HCT116 (cell line): ENCODE results near the gene IFNL3. TPM values are rescaled to one million over a fixed set of nuclear protein-coding genes. Genes with fewer than 3 reads are reported as not detected.

Experiments
- ATAC-seq: fragments of 200-7000 bp; cut with Tn5 transposase; 2 replicates; pipeline ENCODE4 v1.9.1; 2020; ENCODE audit warnings: mild to moderate bottlenecking, moderate library complexity
- BruUV-seq: library from RNA; stranded (reverse); fragments of 400-500 nt; replicated peaks from 2 replicates; lab custom pipeline; 2021; lab: Mats Ljungman, UMichigan
- CTCF ChIA-PET: fragments of 300-600 bp; sonication (Branson Sonifier 250); formaldehyde crosslinking; loops from one replicate; lab custom pipeline; 2021; ENCODE audit warnings: antibody characterized with exemption; lab: Charles Lee
- POLR2A ChIA-PET: fragments of 300-600, 350-600 bp; sonication (Branson Sonifier 250); formaldehyde crosslinking; loops from one replicate; lab custom pipeline; 2021; ENCODE audit warnings: antibody characterized with exemption; lab: Charles Lee
- RAD21 ChIA-PET, 2 experiments: fragments of 300-600 bp; sonication (Branson Sonifier 250); formaldehyde crosslinking; loops; one replicate each; lab custom pipeline; 2023; ENCODE audit warnings: low total read pairs in 2 of 2; ENCODE audit not compliant: uncharacterized antibody in 2 of 2, unreplicated experiment in 2 of 2, low non-redundant PET in 1 of 2; lab: Charles Lee
- DNase-seq: peaks from one replicate; pipeline ENCODE4 v3.0.0-alpha.2; 2010; ENCODE audit warnings: low read depth, low spot score
- H2AFZ ChIP-seq: fragments of 200-600 bp; shearing (Covaris generic), sonication (generic); 2 replicates; pipeline ENCODE4 v1.6.1; 2017; ENCODE audit warnings: low read depth, mixed run types, mixed read lengths, antibody characterized with exemption, low read length; ENCODE audit not compliant: poor library complexity, severe bottlenecking
- H3K27ac ChIP-seq: 2 replicates; pipeline ENCODE4 v1.5.1; 2012; ENCODE audit warnings: low read depth, low read length
- H3K27me3 ChIP-seq: fragments of 200-600 bp; sonication (generic); 2 replicates; pipeline ENCODE4 v1.6.1; 2016; ENCODE audit warnings: mixed run types, low read length, mixed read lengths; ENCODE audit not compliant: insufficient read depth
- H3K36me3 ChIP-seq, 2 experiments: fragments of 200-500 bp in 1 of 2; fragments of 200-600 bp in 1 of 2; sonication (Bioruptor generic) in 1 of 2; sonication (generic) in 1 of 2; 2 replicates each; pipeline versions ENCODE4 v1.5.1 to v1.6.1; 2014 to 2016; ENCODE audit warnings: low read length in 2 of 2, inconsistent platforms in 1 of 2, mixed read lengths in 1 of 2, mixed run types in 1 of 2; ENCODE audit not compliant: insufficient read depth in 2 of 2, control insufficient read depth in 1 of 2
- H3K4me1 ChIP-seq, 2 experiments: fragments of 200-600 bp in 1 of 2; sonication (generic) in 1 of 2; 2 replicates each; pipeline versions ENCODE4 v1.5.1 to v1.6.1; 2012 to 2017; ENCODE audit warnings: low read length in 2 of 2, inconsistent platforms in 1 of 2, mild to moderate bottlenecking in 1 of 2, mixed read lengths in 1 of 2, mixed run types in 1 of 2, moderate library complexity in 1 of 2; ENCODE audit not compliant: insufficient read depth in 2 of 2, control insufficient read depth in 1 of 2
- H3K4me2 ChIP-seq: fragments of 200-600 bp; sonication (generic); 2 replicates; pipeline ENCODE4 v1.6.1; 2017; ENCODE audit warnings: mixed run types, low read length, mixed read lengths
- H3K4me3 ChIP-seq, 2 experiments: fragments of 200-600 bp in 1 of 2; sonication (generic) in 1 of 2; replicated peaks in 1 of 2; 2 replicates each; pipeline ENCODE4 v1.5.1; 2011 to 2016; ENCODE audit warnings: low read length in 2 of 2, control low read depth in 1 of 2, low read depth in 1 of 2, mild to moderate bottlenecking in 1 of 2, mixed read lengths in 1 of 2, mixed run types in 1 of 2
- H3K79me2 ChIP-seq: fragments of 200-600 bp; sonication (generic); 2 replicates; pipeline ENCODE4 v1.6.1; 2017; ENCODE audit warnings: mild to moderate bottlenecking, mixed run types, low read length, moderate library complexity, mixed read lengths; ENCODE audit not compliant: insufficient read depth
- H3K9ac ChIP-seq: fragments of 200-600 bp; sonication (generic); 2 replicates; pipeline ENCODE4 v1.6.1; 2016; ENCODE audit warnings: low read length, mixed read lengths
- H3K9me2 ChIP-seq: fragments of 200-600 bp; sonication (generic), shearing (Covaris generic); 2 replicates; pipeline ENCODE4 v1.6.1; 2017; ENCODE audit warnings: mixed run types, mild to moderate bottlenecking, moderate library complexity; ENCODE audit not compliant: insufficient read depth
- H3K9me3 ChIP-seq, 2 experiments: fragments of 200-500 bp in 1 of 2; fragments of 200-600 bp in 1 of 2; sonication (Bioruptor generic) in 1 of 2; sonication (generic) in 1 of 2; 2 replicates each; pipeline ENCODE4 v1.6.1; 2014 to 2017; ENCODE audit warnings: low read length in 2 of 2, mixed read lengths in 2 of 2, inconsistent platforms in 1 of 2, low read depth in 1 of 2, mild to moderate bottlenecking in 1 of 2, mixed run types in 1 of 2, moderate library complexity in 1 of 2; ENCODE audit not compliant: control insufficient read depth in 1 of 2, insufficient read depth in 1 of 2
- H4K20me1 ChIP-seq: fragments of 200-600 bp; sonication (generic), shearing (Covaris generic); 2 replicates; pipeline ENCODE4 v1.6.1; 2017; ENCODE audit warnings: mixed run types, mild to moderate bottlenecking, moderate library complexity; ENCODE audit not compliant: insufficient read depth
- CBX3 ChIP-seq: IDR thresholded peaks from 2 replicates; pipeline ENCODE4 v1.6.1; 2012; ENCODE audit warnings: low read depth
- CEBPB ChIP-seq: IDR thresholded peaks from 2 replicates; pipeline ENCODE4 v1.6.1; 2012; ENCODE audit warnings: low read depth
- ELF1 ChIP-seq: IDR thresholded peaks from 2 replicates; pipeline ENCODE4 v1.6.1; 2012; ENCODE audit warnings: low read depth, borderline replicate concordance
- FOSL1 ChIP-seq: IDR thresholded peaks from 2 replicates; pipeline ENCODE4 v1.6.1; 2012; ENCODE audit warnings: low read depth
- JUND ChIP-seq: IDR thresholded peaks from 2 replicates; pipeline ENCODE4 v1.6.1; 2012
- POLR2AphosphoS5 ChIP-seq: IDR thresholded peaks from 2 replicates; pipeline ENCODE4 v1.6.1; 2011; ENCODE audit warnings: mild to moderate bottlenecking, low read depth, low read length, moderate library complexity
- RAD21 ChIP-seq: IDR thresholded peaks from 2 replicates; pipeline ENCODE4 v1.6.1; 2012; ENCODE audit warnings: low read depth, mild to moderate bottlenecking
- SP1 ChIP-seq: IDR thresholded peaks from 2 replicates; pipeline ENCODE4 v1.6.1; 2012; ENCODE audit warnings: low read depth
- YY1 ChIP-seq: IDR thresholded peaks from 2 replicates; pipeline ENCODE4 v1.6.1; 2011; ENCODE audit warnings: low read length, low read depth, moderate library complexity, mild to moderate bottlenecking; ENCODE audit not compliant: insufficient replicate concordance; ENCODE audit errors: extremely low read depth
- ZFX ChIP-seq: fragments of 450-650 bp; IDR thresholded peaks from 2 replicates; pipeline ENCODE4 v1.6.1; 2017
- intact Hi-C: fragments of 100-400 bp; cut with micrococcal nuclease; formaldehyde crosslinking; loops from 2 replicates; pipeline ENCODE4 v1.10.0; 2022
- total RNA-seq: library from RNA; stranded (reverse); gene quantifications from one replicate; pipeline ENCODE4 v1.2.1, GENCODE V29; 2021; ENCODE audit not compliant: unreplicated experiment
- TF ChIP-seq, protein P1 (sequence below): IDR thresholded peaks from 2 replicates; pipeline ENCODE4 v1.6.1; 2012
- TF ChIP-seq, protein P2 (sequence below): IDR thresholded peaks from 2 replicates; pipeline ENCODE4 v1.6.1; 2012; ENCODE audit warnings: low read depth
- TF ChIP-seq, protein P3 (sequence below): IDR thresholded peaks from 2 replicates; pipeline ENCODE4 v1.6.1; 2011; ENCODE audit warnings: mild to moderate bottlenecking, low read length, moderate library complexity; ENCODE audit not compliant: insufficient replicate concordance; ENCODE audit errors: extremely low read depth
- TF ChIP-seq, protein P4 (sequence below), 3 experiments: fragments of 200-600 bp in 1 of 3; sonication (generic) in 1 of 3; IDR thresholded peaks in 2 of 3; conservative IDR thresholded peaks in 1 of 3; 2 replicates each; pipeline ENCODE4 v1.5.1; 2012 to 2017; ENCODE audit warnings: low read depth in 2 of 3, low read length in 2 of 3, antibody characterized with exemption in 1 of 3, borderline replicate concordance in 1 of 3, control low read depth in 1 of 3, mild to moderate bottlenecking in 1 of 3, mixed read lengths in 1 of 3, mixed run types in 1 of 3, moderate library complexity in 1 of 3; ENCODE audit not compliant: insufficient read depth in 1 of 3

The IFNL3 gene
- total RNA-seq, 1 experiment from 2014 or later, result not detected

DNA sequence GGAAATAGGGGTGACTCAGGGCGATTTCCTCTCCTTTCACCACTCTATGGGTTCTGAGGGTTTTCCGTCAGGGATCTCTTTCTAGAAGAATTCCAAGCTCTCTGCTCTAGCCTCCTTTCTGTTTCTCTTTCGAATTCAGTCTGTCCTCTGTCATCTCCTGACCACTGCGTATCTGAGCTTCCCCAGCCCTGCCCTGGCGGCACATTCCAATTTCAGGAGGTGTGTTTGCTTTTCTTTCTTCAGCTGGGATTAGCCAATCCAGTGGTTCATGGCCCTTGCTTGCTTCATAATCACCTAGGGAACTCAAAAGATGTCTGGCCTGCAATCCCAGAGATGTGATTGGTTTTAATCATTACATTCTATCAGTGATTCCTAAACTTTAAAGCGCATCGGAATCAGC lies 32.8 kb upstream of the IFNL3 start:
- intact Hi-C loops, result no loop called here
- Histone ChIP-seq H3K27ac (no peak overlapping the region), H3K79me2 (no peaks in the 10 kb centered on the region), H3K4me3 (no peak overlapping the region), H4K20me1 (no peaks in the 10 kb centered on the region), H3K4me2 (no peak overlapping the region), H3K9ac (no peak overlapping the region), H2AFZ (no peak overlapping the region), H3K4me1 (peaks cover 3 to 8% of the 10 kb centered on the region in 2 experiments), H3K27me3 (no peaks in the 10 kb centered on the region), H3K9me3 (no peaks in the 10 kb centered on the region), H3K36me3 (no peaks in the 10 kb centered on the region), H3K9me2 (no peaks in the 10 kb centered on the region)
- CTCF ChIA-PET, result no interaction called here
- BruUV-seq, result no TSS peak
- RAD21 ChIA-PET, result no interaction called here
- ATAC-seq (no peak), DNase-seq (no peak)
- TF ChIP-seq FOSL1, result no peak
- TF ChIP-seq RAD21, result no peak
- TF ChIP-seq JUND, result no peak
- TF ChIP-seq, protein P1, sequence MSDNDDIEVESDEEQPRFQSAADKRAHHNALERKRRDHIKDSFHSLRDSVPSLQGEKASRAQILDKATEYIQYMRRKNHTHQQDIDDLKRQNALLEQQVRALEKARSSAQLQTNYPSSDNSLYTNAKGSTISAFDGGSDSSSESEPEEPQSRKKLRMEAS, result no peak
- TF ChIP-seq CBX3, result no peak
- TF ChIP-seq ELF1, result no peak
- no peak for TF ChIP-seq CEBPB
- TF ChIP-seq ZFX, result no peak
- POLR2A ChIA-PET, result no interaction called here

DNA sequence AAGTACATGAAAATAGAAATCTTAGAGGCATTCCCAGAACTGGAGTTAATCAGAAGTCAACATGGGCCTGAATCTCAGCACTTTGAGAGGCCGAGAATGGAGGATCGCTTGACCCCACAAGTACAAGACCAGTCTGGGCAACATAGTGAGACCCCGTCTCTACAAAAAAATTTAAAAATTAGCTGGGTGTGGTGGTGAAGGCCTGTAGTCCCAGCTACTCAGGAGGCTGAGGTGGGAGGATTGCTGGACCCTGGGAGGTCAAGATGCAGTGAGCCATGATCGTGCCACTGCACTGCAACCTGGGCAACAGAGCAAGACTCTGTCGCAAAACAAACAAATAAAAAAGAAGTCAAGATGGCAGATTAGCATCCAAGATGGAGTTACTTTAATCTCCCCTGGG lies 31.9 kb upstream of the IFNL3 start:
- Histone ChIP-seq H3K27me3 (no peaks in the 10 kb centered on the region), H3K79me2 (no peaks in the 10 kb centered on the region), H2AFZ (no peak overlapping the region), H3K4me2 (no peak overlapping the region), H3K36me3 (no peaks in the 10 kb centered on the region), H3K9me3 (no peaks in the 10 kb centered on the region), H3K9me2 (no peaks in the 10 kb centered on the region), H4K20me1 (no peaks in the 10 kb centered on the region), H3K9ac (no peak overlapping the region), H3K4me1 (peaks cover 3 to 8% of the 10 kb centered on the region in 2 experiments), H3K4me3 (no peak overlapping the region), H3K27ac (no peak overlapping the region)
- intact Hi-C loops, result no loop called here
- no peak for ATAC-seq
- POLR2A ChIA-PET, result no interaction called here
- RAD21 ChIA-PET, result no interaction called here
- CTCF ChIA-PET, result no interaction called here
- no TSS peak for BruUV-seq
- DNase-seq, result no peak
- TF ChIP-seq, protein P2, sequence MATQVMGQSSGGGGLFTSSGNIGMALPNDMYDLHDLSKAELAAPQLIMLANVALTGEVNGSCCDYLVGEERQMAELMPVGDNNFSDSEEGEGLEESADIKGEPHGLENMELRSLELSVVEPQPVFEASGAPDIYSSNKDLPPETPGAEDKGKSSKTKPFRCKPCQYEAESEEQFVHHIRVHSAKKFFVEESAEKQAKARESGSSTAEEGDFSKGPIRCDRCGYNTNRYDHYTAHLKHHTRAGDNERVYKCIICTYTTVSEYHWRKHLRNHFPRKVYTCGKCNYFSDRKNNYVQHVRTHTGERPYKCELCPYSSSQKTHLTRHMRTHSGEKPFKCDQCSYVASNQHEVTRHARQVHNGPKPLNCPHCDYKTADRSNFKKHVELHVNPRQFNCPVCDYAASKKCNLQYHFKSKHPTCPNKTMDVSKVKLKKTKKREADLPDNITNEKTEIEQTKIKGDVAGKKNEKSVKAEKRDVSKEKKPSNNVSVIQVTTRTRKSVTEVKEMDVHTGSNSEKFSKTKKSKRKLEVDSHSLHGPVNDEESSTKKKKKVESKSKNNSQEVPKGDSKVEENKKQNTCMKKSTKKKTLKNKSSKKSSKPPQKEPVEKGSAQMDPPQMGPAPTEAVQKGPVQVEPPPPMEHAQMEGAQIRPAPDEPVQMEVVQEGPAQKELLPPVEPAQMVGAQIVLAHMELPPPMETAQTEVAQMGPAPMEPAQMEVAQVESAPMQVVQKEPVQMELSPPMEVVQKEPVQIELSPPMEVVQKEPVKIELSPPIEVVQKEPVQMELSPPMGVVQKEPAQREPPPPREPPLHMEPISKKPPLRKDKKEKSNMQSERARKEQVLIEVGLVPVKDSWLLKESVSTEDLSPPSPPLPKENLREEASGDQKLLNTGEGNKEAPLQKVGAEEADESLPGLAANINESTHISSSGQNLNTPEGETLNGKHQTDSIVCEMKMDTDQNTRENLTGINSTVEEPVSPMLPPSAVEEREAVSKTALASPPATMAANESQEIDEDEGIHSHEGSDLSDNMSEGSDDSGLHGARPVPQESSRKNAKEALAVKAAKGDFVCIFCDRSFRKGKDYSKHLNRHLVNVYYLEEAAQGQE, result no peak
- TF ChIP-seq, protein P3, sequence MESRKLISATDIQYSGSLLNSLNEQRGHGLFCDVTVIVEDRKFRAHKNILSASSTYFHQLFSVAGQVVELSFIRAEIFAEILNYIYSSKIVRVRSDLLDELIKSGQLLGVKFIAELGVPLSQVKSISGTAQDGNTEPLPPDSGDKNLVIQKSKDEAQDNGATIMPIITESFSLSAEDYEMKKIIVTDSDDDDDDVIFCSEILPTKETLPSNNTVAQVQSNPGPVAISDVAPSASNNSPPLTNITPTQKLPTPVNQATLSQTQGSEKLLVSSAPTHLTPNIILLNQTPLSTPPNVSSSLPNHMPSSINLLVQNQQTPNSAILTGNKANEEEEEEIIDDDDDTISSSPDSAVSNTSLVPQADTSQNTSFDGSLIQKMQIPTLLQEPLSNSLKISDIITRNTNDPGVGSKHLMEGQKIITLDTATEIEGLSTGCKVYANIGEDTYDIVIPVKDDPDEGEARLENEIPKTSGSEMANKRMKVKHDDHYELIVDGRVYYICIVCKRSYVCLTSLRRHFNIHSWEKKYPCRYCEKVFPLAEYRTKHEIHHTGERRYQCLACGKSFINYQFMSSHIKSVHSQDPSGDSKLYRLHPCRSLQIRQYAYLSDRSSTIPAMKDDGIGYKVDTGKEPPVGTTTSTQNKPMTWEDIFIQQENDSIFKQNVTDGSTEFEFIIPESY, result no peak
- TF ChIP-seq FOSL1, result no peak
- TF ChIP-seq, protein P1, result no peak
- no peak for TF ChIP-seq YY1
- TF ChIP-seq, protein P4, sequence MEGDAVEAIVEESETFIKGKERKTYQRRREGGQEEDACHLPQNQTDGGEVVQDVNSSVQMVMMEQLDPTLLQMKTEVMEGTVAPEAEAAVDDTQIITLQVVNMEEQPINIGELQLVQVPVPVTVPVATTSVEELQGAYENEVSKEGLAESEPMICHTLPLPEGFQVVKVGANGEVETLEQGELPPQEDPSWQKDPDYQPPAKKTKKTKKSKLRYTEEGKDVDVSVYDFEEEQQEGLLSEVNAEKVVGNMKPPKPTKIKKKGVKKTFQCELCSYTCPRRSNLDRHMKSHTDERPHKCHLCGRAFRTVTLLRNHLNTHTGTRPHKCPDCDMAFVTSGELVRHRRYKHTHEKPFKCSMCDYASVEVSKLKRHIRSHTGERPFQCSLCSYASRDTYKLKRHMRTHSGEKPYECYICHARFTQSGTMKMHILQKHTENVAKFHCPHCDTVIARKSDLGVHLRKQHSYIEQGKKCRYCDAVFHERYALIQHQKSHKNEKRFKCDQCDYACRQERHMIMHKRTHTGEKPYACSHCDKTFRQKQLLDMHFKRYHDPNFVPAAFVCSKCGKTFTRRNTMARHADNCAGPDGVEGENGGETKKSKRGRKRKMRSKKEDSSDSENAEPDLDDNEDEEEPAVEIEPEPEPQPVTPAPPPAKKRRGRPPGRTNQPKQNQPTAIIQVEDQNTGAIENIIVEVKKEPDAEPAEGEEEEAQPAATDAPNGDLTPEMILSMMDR (IDR thresholded peaks at IDR 0.05 in 2 of 3, conservative IDR thresholded peaks at IDR 0.05 in 1 of 3; ENCODE audit: borderline replicate concordance in 1 of 3, insufficient read depth in 1 of 3, low read depth in 2 of 3, low read length in 2 of 3), result no peak
- TF ChIP-seq POLR2AphosphoS5, result no peak
- no peak for TF ChIP-seq SP1
